ENCODE measurements around the gene CSF3. TPM values are rescaled to one million over a fixed set of nuclear protein-coding genes. Genes with fewer than 3 reads are reported as not detected.

CSF3 gene
- total and polyA plus RNA-seq, 2 of the 13 experiments (the other 11 are each of a cell fraction or from before 2014, with no cell fraction given): 0.09 TPM; not detected in 1

DNA sequence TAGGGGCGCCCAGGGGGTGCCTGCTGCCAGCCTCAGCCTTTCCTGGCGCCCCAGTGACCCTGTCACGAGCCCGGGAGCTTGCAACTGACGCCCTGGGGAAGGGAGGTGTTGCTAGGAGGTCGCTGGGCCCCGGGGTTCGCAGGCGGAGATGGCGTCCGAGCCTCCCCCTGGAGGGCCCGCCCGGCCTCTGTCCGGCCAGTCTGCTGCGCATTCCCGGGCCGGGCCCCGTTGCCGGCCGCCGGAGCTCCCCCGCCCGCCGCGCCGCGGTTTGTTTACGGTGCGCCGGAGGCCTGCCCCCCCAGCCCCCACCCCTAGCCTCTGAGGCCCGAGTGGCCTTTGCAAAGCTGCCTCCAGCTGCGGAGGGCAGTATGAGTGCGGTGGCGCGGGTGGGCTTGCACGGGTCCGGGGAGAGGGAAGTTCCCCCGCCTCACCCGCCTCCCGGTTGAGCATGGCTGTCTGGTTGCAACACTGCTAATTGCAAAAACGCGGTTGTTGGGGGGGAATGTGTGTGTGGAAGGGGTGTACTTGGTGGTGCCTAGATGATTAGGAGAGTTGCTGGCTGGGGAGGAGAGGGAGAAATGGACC lies 48.0 kb downstream of the CSF3 start (continued):
- TF ChIP-seq THAP9 (CRISPR knock-in tag; IDR thresholded peaks at IDR 0.05; ENCODE audit: borderline replicate concordance): no peak; the same call in 1 of the 2 replicates
- TF ChIP-seq PBX3 (CRISPR knock-in tag; IDR thresholded peaks at IDR 0.05; ENCODE audit: borderline replicate concordance): no peak
- TF ChIP-seq PHF5A (CRISPR knock-in tag; IDR thresholded peaks at IDR 0.05; ENCODE audit: low read depth, unreplicated experiment): no peak
- no peak for TF ChIP-seq ZNF34 (CRISPR knock-in tag; IDR thresholded peaks at IDR 0.05; ENCODE audit: borderline replicate concordance)
- TF ChIP-seq, protein P1, sequence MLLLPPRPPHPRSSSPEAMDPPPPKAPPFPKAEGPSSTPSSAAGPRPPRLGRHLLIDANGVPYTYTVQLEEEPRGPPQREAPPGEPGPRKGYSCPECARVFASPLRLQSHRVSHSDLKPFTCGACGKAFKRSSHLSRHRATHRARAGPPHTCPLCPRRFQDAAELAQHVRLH (CRISPR knock-in tag; IDR thresholded peaks at IDR 0.05; ENCODE audit: borderline replicate concordance, low read depth): no peak; the same call in 1 of the 2 replicates
- no peak for TF ChIP-seq ZBTB38 (CRISPR knock-in tag; IDR thresholded peaks at IDR 0.05)
- TF ChIP-seq ZBTB25 (CRISPR knock-in tag; IDR thresholded peaks at IDR 0.05): peak; percentile 62
- no peak for TF ChIP-seq SMYD3 (CRISPR knock-in tag; IDR thresholded peaks at IDR 0.05)
- no peak for TF ChIP-seq MBNL3 (CRISPR knock-in tag; conservative IDR thresholded peaks at IDR 0.05)
- no peak for TF ChIP-seq ETS1 (CRISPR knock-in tag; IDR thresholded peaks at IDR 0.05)
- TF ChIP-seq, protein P2, sequence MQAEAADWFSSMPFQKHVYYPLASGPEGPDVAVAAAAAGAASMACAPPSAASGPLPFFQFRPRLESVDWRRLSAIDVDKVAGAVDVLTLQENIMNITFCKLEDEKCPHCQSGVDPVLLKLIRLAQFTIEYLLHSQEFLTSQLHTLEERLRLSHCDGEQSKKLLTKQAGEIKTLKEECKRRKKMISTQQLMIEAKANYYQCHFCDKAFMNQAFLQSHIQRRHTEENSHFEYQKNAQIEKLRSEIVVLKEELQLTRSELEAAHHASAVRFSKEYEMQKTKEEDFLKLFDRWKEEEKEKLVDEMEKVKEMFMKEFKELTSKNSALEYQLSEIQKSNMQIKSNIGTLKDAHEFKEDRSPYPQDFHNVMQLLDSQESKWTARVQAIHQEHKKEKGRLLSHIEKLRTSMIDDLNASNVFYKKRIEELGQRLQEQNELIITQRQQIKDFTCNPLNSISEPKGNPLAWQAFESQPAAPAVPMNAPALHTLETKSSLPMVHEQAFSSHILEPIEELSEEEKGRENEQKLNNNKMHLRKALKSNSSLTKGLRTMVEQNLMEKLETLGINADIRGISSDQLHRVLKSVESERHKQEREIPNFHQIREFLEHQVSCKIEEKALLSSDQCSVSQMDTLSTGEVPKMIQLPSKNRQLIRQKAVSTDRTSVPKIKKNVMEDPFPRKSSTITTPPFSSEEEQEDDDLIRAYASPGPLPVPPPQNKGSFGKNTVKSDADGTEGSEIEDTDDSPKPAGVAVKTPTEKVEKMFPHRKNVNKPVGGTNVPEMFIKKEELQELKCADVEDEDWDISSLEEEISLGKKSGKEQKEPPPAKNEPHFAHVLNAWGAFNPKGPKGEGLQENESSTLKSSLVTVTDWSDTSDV (CRISPR knock-in tag; IDR thresholded peaks at IDR 0.05): no peak
- no peak for TF ChIP-seq CREM (IDR thresholded peaks at IDR 0.05)
- TF ChIP-seq CREM (CRISPR knock-in tag; IDR thresholded peaks at IDR 0.05): no peak
- TF ChIP-seq ZNF629 (CRISPR knock-in tag; conservative IDR thresholded peaks at IDR 0.05): no peak
- no peak for TF ChIP-seq U2AF2 (IDR thresholded peaks at IDR 0.05; ENCODE audit: low read depth, low read length)
- TF ChIP-seq SKI (IDR thresholded peaks at IDR 0.05; ENCODE audit: partially characterized antibody): no peak
- no peak for TF ChIP-seq HDAC2 (CRISPR knock-in tag; IDR thresholded peaks at IDR 0.05)
- TF ChIP-seq CBX5 (CRISPR knock-in tag; IDR thresholded peaks at IDR 0.05; ENCODE audit: borderline replicate concordance): no peak
- TF ChIP-seq, protein P3, sequence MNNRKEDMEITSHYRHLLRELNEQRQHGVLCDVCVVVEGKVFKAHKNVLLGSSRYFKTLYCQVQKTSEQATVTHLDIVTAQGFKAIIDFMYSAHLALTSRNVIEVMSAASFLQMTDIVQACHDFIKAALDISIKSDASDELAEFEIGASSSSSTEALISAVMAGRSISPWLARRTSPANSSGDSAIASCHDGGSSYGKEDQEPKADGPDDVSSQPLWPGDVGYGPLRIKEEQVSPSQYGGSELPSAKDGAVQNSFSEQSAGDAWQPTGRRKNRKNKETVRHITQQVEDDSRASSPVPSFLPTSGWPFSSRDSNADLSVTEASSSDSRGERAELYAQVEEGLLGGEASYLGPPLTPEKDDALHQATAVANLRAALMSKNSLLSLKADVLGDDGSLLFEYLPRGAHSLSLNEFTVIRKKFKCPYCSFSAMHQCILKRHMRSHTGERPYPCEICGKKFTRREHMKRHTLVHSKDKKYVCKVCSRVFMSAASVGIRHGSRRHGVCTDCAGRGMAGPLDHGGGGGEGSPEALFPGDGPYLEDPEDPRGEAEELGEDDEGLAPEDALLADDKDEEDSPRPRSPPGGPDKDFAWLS (CRISPR knock-in tag; IDR thresholded peaks at IDR 0.05; ENCODE audit: borderline replicate concordance): no peak

Measured in HepG2 (cell line).